Tongue (tissue), 1 donor: ENCODE measurements around the gene JAK2. TPM values are rescaled to one million over a fixed set of nuclear protein-coding genes. Genes with fewer than 3 reads are reported as not detected.

Experiments used
- total RNA-seq: library from RNA; depleted of rRNA; stranded (reverse); fragments of >200 nt; gene quantifications from one replicate; pipeline ENCODE4 v1.2.3, GENCODE V29; 2014

The JAK2 gene
- total RNA-seq, 1 donor from 2014 or later: 25.2 TPM

Other genes with a start within 250 kb of the JAK2 start
- 75.4 TPM for gene AK3, start 244.1 kb upstream of the JAK2 start, total RNA-seq
- gene RCL1, start 192.3 kb upstream of the JAK2 start, total RNA-seq: 29.7 TPM
- not detected for gene INSL6, start 200.4 kb downstream of the JAK2 start, total RNA-seq
- gene INSL4, start 246.1 kb downstream of the JAK2 start, total RNA-seq: not detected